IgD-negative memory B cell (primary cell): ENCODE measurements around the gene SLC25A11. TPM values are rescaled to one million over a fixed set of nuclear protein-coding genes. Genes with fewer than 3 reads are reported as not detected.
A peak's percentile ranks its signal among the peaks of the same experiment; 100 is the strongest.

Experiments
- H3K27ac Mint-ChIP-seq, 3 donors: one replicate each; pipeline ENCODE4 v1.8.0; 2020 to 2022; ENCODE audit warnings: mild to moderate bottlenecking in 3 of 3, mixed read lengths in 3 of 3, moderate library complexity in 1 of 3
- H3K27me3 Mint-ChIP-seq: one replicate; pipeline ENCODE4 v1.8.0; 2021; ENCODE audit warnings: mixed read lengths
- H3K36me3 Mint-ChIP-seq: one replicate; pipeline ENCODE4 v1.8.0; 2020; ENCODE audit warnings: mild to moderate bottlenecking, mixed read lengths
- H3K4me1 Mint-ChIP-seq, 3 donors: one replicate each; pipeline ENCODE4 v1.8.0; 2020 to 2022; ENCODE audit warnings: mixed read lengths in 3 of 3, mild to moderate bottlenecking in 1 of 3
- H3K4me3 Mint-ChIP-seq, 4 donors: one replicate each; pipeline ENCODE4 v1.8.0; 2020 to 2022; ENCODE audit warnings: mild to moderate bottlenecking in 4 of 4, mixed read lengths in 4 of 4, moderate library complexity in 3 of 4
- H3K9me3 Mint-ChIP-seq, 3 donors: one replicate each; pipeline ENCODE4 v1.8.0; 2020 to 2021; ENCODE audit warnings: mixed read lengths in 3 of 3, mild to moderate bottlenecking in 1 of 3
- polyA plus RNA-seq: library from polyadenylated mRNA; unstranded; fragments of 300-500 nt; fragmentation: Illumina TruSeq; gene quantifications from one replicate; pipeline ENCODE4 v1.2.3, GENCODE V29; 2021

Gene SLC25A11
- polyA plus RNA-seq, 1 donor from 2014 or later: 70.9 TPM

DNA sequence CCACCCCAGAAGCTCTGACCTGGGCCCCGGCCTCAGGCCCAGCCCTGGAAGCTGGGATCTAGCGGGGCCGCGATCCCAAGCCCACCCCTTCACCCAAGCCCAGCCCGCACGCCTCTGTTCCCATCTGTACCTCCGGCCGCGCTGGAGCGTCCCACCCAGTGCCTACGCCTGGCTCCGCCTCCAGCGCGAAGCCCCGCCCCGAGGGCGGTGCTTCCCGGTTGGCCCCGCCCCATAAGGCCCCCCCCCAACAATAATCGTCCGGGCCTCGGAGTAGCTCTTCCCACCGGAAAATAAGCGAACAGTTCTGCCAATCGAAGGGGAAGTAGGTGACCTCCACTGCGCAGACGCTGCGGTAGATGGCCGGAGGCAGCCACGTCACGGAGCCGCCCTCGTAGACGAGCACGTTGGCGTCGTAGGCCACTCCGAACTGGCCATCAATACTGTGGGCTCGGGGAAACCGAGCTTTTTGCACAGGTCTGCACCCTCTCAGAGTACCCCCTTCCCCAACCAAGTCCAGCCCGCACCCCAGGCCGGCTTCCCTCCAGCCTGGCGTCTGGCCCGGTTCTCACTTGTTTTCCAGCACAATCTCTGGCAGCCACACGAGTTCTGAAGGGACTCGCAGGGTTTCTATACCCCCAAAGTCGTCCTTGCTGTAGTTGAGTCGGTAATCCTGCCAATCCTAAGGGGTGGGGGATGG lies 38.0 kb downstream of the SLC25A11 start:
- Mint-ChIP-seq H3K4me1 (peaks cover 17 to 22% (median 21%) of the 10 kb centered on the region in 3 donors), H3K36me3 (peaks cover 4% of the 10 kb centered on the region), H3K27ac (peak overlapping the region; percentile 71 to 91 (median 73)), H3K9me3 (no peaks in the 10 kb centered on the region), H3K4me3 (peak overlapping the region in 3 of 4 donors; percentile 80 to 97 (median 94)), H3K27me3 (no peaks in the 10 kb centered on the region)

GRCh38 chr17:4901108-4901647 lies 38.7 kb downstream of the SLC25A11 start:
- H3K27me3 Mint-ChIP-seq: no peaks in the 10 kb centered on the region
- H3K36me3 Mint-ChIP-seq: peaks cover 4% of the 10 kb centered on the region
- peak overlapping the region; percentile 81 to 97 (median 91) for H3K4me3 Mint-ChIP-seq
- peak overlapping the region; percentile 71 to 91 (median 76) for H3K27ac Mint-ChIP-seq
- H3K4me1 Mint-ChIP-seq: peaks cover 17 to 22% (median 21%) of the 10 kb centered on the region in 3 donors
- no peaks in the 10 kb centered on the region for H3K9me3 Mint-ChIP-seq

- H3K27me3 Mint-ChIP-seq: no peaks in the 10 kb centered on the region
- peak overlapping the region; percentile 76 to 99 (median 98) for H3K27ac Mint-ChIP-seq
- H3K36me3 Mint-ChIP-seq: peaks cover 3% of the 10 kb centered on the region
- peak overlapping the region; percentile 91 to 98 (median 96) for H3K4me3 Mint-ChIP-seq
- no peaks in the 10 kb centered on the region for H3K9me3 Mint-ChIP-seq
- peaks cover 17 to 22% (median 21%) of the 10 kb centered on the region in 3 donors for H3K4me1 Mint-ChIP-seq
Observed at GRCh38 chr17:4900231-4901107, 39.4 kb downstream of the SLC25A11 start.

GRCh38 chr17:4899341-4900230 lies 40.3 kb downstream of the SLC25A11 start, which contains the start of gene C17orf107:
TSS of gene C17orf107 (plus strand) at chr17:4899536. CDS start at chr17:4899763, 227 bp downstream.
- no peaks in the 10 kb centered on the region for H3K9me3 Mint-ChIP-seq
- H3K4me1 Mint-ChIP-seq: peaks cover 17 to 22% (median 21%) of the 10 kb centered on the region in 3 donors
- H3K36me3 Mint-ChIP-seq: peaks cover 3% of the 10 kb centered on the region
- H3K27me3 Mint-ChIP-seq: no peaks in the 10 kb centered on the region
- H3K27ac Mint-ChIP-seq: peak within 1 kb of the TSS; percentile 86 to 99 (median 98)
- H3K4me3 Mint-ChIP-seq: peak within 1 kb of the TSS; percentile 91 to 98 (median 96)

GRCh38 chr17:4898927-4899326 lies 40.9 kb downstream of the SLC25A11 start:
- Mint-ChIP-seq H3K9me3 (no peaks in the 10 kb centered on the region), H3K27me3 (no peaks in the 10 kb centered on the region), H3K36me3 (peaks cover 3% of the 10 kb centered on the region), H3K4me3 (peak overlapping the region; percentile 87 to 98 (median 94)), H3K4me1 (peaks cover 17 to 22% (median 21%) of the 10 kb centered on the region in 3 donors), H3K27ac (peak overlapping the region in 2 of 3 donors; percentile 98 to 99)

DNA sequence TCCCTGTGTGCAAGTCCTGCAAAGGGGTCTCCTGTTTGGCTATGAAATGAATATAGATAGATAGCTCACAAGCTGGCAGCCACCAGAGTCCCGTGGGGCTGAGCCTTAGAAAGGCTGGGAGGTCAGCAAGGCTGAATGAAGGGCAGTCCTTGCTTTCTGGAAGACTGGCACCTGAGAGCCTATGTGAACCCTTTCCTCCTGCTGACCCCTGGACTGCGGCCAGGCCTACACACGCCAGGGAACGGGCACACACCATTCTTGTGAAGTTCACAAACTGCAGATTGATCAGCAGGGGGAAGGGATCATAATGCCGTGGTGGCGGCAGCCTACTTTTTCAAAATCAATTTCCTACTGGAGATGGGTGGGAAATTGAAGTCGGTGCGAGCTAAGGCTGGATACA lies 41.5 kb downstream of the SLC25A11 start:
- H3K27me3 Mint-ChIP-seq: no peaks in the 10 kb centered on the region

DNA sequence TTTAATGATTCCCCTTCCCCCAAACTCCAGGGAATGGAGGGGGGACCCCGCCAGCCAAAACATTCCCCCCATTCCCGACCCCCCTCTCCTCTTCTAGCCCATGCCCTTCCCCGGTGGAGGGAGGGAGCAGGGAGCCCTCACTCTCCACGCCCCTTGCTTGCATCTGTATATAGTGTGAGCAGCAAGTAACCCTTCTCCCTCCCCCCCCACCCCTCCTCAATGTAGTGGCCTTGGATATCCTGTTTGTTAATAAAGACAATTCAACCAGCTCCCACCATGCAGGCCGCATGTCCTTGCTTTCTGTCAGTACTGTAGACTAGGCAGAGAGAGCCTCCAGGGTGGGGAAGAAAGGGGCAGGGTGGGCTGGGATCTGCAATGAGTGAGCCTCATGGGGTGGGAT lies 42.1 kb downstream of the SLC25A11 start:
- H3K36me3 Mint-ChIP-seq: peaks cover 3% of the 10 kb centered on the region
- H3K27ac Mint-ChIP-seq: peak overlapping the region in 1 of 3 donors; percentile 85
- no peaks in the 10 kb centered on the region for H3K9me3 Mint-ChIP-seq
- H3K4me3 Mint-ChIP-seq: peak overlapping the region in 1 of 4 donors; percentile 88
- no peaks in the 10 kb centered on the region for H3K27me3 Mint-ChIP-seq
- peaks cover 10 to 17% (median 13%) of the 10 kb centered on the region in 3 donors for H3K4me1 Mint-ChIP-seq

More for the DNA sequence above, 41.5 kb downstream of the SLC25A11 start:
- H3K4me1 Mint-ChIP-seq: peaks cover 14 to 19% (median 18%) of the 10 kb centered on the region in 3 donors
- peaks cover 3% of the 10 kb centered on the region for H3K36me3 Mint-ChIP-seq
- peak overlapping the region in 2 of 3 donors; percentile 85 to 86 for H3K27ac Mint-ChIP-seq
- peak overlapping the region; percentile 60 to 91 (median 88) for H3K4me3 Mint-ChIP-seq
- H3K9me3 Mint-ChIP-seq: no peaks in the 10 kb centered on the region

GRCh38 chr17:4897198-4897687 lies 42.6 kb downstream of the SLC25A11 start:
- H3K4me3 Mint-ChIP-seq: no peak overlapping the region

DNA sequence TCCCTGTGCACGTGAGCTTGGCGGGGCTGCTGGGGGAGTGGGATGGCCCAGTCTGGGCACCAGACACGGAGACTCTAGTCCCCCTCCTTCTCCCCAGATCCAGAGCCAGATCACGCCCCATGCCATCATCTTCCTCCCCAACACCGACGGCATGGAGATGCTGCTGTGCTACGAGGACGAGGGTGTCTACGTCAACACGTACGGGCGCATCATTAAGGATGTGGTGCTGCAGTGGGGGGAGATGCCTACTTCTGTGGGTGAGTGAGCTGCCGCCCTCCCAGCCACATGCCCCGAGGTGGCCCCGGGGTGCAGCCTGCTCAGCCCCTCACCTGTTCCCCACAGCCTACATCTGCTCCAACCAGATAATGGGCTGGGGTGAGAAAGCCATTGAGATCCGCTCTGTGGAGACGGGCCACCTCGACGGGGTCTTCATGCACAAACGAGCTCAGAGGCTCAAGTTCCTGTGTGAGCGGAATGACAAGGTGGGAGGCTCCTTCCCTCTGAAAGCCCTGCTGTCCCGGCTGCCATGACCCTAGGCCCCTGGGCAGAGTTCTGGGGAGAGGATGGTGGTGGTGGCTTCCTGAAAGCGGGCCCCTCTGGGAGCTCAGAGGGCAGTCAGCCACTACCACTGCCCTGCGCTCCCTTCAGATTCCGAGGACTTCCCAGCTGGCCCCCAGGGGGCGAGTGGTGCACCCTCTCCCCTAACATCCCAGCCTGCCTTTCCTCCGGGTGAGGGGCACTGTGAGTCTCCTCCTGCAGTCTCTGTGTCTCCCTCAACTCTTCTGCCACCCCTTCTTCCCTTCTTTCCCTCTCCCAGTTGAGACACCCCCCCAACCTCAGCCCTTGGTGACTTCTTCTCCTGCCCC lies 43.3 kb downstream of the SLC25A11 start:
- Mint-ChIP-seq H3K36me3 (peaks cover 3% of the 10 kb centered on the region), H3K4me1 (peaks cover 6 to 10% (median 6%) of the 10 kb centered on the region in 3 donors), H3K9me3 (no peaks in the 10 kb centered on the region), H3K27me3 (no peaks in the 10 kb centered on the region), H3K4me3 (no peak overlapping the region), H3K27ac (no peak overlapping the region)

More at GRCh38 chr17:4897198-4897687, 42.6 kb downstream of the SLC25A11 start:
- Mint-ChIP-seq H3K27me3 (no peaks in the 10 kb centered on the region), H3K27ac (no peak overlapping the region), H3K4me1 (peaks cover 6 to 11% (median 7%) of the 10 kb centered on the region in 3 donors), H3K9me3 (no peaks in the 10 kb centered on the region), H3K36me3 (peaks cover 3% of the 10 kb centered on the region)

DNA sequence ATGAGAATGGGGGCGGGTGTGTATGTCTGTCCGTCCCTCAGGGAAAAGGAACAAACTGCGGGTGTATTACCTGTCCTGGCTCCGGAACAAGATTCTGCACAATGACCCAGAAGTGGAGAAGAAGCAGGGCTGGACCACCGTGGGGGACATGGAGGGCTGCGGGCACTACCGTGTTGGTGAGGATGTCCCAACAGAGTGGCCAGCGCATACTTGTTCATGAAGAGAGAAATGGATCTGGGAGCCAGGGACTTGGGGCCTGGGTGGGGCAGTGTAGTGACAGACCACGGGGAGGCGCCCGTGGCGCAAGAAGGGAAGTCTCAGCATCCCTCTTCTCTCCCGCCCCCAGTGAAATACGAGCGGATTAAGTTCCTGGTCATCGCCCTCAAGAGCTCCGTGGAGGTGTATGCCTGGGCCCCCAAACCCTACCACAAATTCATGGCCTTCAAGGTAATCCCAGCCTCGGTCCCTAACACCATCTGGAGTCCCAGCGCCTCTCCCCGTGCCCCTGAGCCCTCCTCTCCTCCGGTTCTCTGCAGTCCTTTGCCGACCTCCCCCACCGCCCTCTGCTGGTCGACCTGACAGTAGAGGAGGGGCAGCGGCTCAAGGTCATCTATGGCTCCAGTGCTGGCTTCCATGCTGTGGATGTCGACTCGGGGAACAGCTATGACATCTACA lies 44.1 kb downstream of the SLC25A11 start:
- H3K9me3 Mint-ChIP-seq: no peaks in the 10 kb centered on the region
- H3K4me3 Mint-ChIP-seq: peak overlapping the region in 1 of 4 donors; percentile 53
- no peak overlapping the region for H3K27ac Mint-ChIP-seq

GRCh38 chr17:4895121-4895520 lies 44.7 kb downstream of the SLC25A11 start:
- Mint-ChIP-seq H3K27ac (no peak overlapping the region), H3K4me1 (peaks cover 3 to 6% (median 5%) of the 10 kb centered on the region in 3 donors), H3K36me3 (peaks cover 3% of the 10 kb centered on the region), H3K27me3 (no peaks in the 10 kb centered on the region), H3K4me3 (peak overlapping the region in 1 of 4 donors; percentile 53), H3K9me3 (no peaks in the 10 kb centered on the region)

More for the DNA sequence above, 44.1 kb downstream of the SLC25A11 start:
- Mint-ChIP-seq H3K27me3 (no peaks in the 10 kb centered on the region), H3K36me3 (peaks cover 3% of the 10 kb centered on the region), H3K4me1 (peaks cover 5 to 7% (median 6%) of the 10 kb centered on the region in 3 donors)

DNA sequence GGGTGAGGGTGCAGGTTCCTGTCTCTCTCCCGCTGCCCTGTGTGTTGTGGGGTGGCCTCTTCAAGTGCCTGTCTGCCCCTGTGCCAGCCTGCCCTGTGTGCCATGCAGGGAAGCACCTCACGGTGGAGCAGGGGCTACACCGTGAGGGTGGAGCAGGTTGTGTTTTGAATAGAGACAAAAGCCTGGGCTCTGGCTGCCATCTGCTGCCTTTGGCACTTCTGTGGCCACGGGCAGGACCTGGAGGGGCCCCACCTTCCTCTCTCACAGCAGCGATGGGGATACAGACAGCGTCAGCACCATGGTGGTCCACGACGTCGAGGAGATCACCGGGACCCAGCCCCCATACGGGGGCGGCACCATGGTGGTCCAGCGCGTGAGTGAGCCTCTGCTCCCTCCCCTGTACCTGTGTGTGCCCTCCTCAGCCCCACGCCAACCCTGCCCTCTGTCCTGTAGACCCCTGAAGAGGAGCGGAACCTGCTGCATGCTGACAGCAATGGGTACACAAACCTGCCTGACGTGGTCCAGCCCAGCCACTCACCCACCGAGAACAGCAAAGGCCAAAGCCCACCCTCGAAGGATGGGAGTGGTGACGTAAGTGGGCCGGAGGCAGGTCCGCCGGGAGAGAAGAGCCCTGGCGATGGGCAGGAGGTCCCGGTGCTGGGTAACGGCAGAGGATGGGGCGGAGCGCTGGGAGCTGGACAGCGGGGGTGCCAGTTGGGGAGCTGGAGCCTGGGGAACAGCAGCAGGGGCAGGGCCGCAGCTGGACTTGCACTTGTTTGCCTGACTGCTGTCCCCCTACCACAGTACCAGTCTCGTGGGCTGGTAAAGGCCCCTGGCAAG lies 45.9 kb downstream of the SLC25A11 start:
- no peaks in the 10 kb centered on the region for H3K27me3 Mint-ChIP-seq
- no peaks in the 10 kb centered on the region for H3K9me3 Mint-ChIP-seq
- peaks cover 6% of the 10 kb centered on the region for H3K36me3 Mint-ChIP-seq
- H3K4me1 Mint-ChIP-seq: peaks cover 0 to 5% (median 0%) of the 10 kb centered on the region in 3 donors
- no peak overlapping the region for H3K4me3 Mint-ChIP-seq
- no peak overlapping the region for H3K27ac Mint-ChIP-seq
